H1 (cell line): ENCODE results near the gene NTN5. TPM values are rescaled to one million over a fixed set of nuclear protein-coding genes. Genes with fewer than 3 reads are reported as not detected.

Experiments
- CTCF ChIA-PET: fragments of 300-600 bp; sonication (Branson Sonifier 250); formaldehyde crosslinking; loops from one replicate; lab custom pipeline; 2021; ENCODE audit not compliant: partially characterized antibody; lab: Charles Lee
- POLR2A ChIA-PET: fragments of 300-600 bp; sonication (Branson Sonifier 250); formaldehyde crosslinking; loops from one replicate; lab custom pipeline; 2021; ENCODE audit warnings: inconsistent platforms; ENCODE audit not compliant: partially characterized antibody; lab: Charles Lee
- DNase-seq, 2 experiments: peaks; one replicate each; pipeline versions ENCODE4 v3.0.0 to v3.0.0-alpha.2; 2010 to 2022; ENCODE audit warnings: low spot score in 2 of 2, low read depth in 1 of 2, mixed read lengths in 1 of 2
- FAIRE-seq: peaks from 2 replicates; lab custom pipeline; 2011; peaks lifted over from hg19 to GRCh38; lab: Jason Lieb, UNC
- H2AFZ ChIP-seq: 2 replicates; pipeline ENCODE4 v1.8.1; 2012; ENCODE audit warnings: low read length, inconsistent platforms
- H2AK5ac ChIP-seq: 2 replicates; pipeline ENCODE4 v1.6.1; 2013; ENCODE audit warnings: low read depth, low read length
- H2BK120ac ChIP-seq: replicated peaks from 2 replicates; pipeline ENCODE3; 2013; ENCODE audit warnings: low read depth, low read length, inconsistent platforms
- H2BK12ac ChIP-seq: 2 replicates; pipeline ENCODE4 v1.6.1; 2013; ENCODE audit warnings: low read depth, low read length
- H2BK15ac ChIP-seq: 2 replicates; pipeline ENCODE4 v1.6.1; 2013; ENCODE audit warnings: low read length
- H2BK20ac ChIP-seq: 2 replicates; pipeline ENCODE4 v1.6.1; 2013; ENCODE audit warnings: low read length
- H2BK5ac ChIP-seq: 2 replicates; pipeline ENCODE4 v1.6.1; 2013; ENCODE audit warnings: low read depth, low read length
- H3K14ac ChIP-seq: 2 replicates; pipeline ENCODE4 v1.6.1; 2013; ENCODE audit warnings: inconsistent platforms; ENCODE audit not compliant: insufficient read length
- H3K18ac ChIP-seq: 2 replicates; pipeline ENCODE4 v1.6.1; 2013; ENCODE audit warnings: low read length; ENCODE audit errors: extremely low read depth
- H3K23ac ChIP-seq: 2 replicates; pipeline ENCODE4 v1.6.1; 2013; ENCODE audit warnings: inconsistent platforms; ENCODE audit not compliant: insufficient read length
- H3K23me2 ChIP-seq: 2 replicates; pipeline ENCODE4 v1.6.1; 2013; ENCODE audit warnings: low read depth, low read length
- H3K27ac ChIP-seq: 2 replicates; pipeline ENCODE4 v1.6.1; 2011; ENCODE audit warnings: low read depth, low read length, inconsistent platforms
- H3K27me3 ChIP-seq, 4 experiments: replicated peaks in 1 of 4; 1 replicate in 1 of 4; 2 replicates in 3 of 4; pipeline versions ENCODE4 v1.6.1 to v1.8.1; 2011 to 2013; ENCODE audit warnings: low read length in 3 of 4, mild to moderate bottlenecking in 3 of 4, inconsistent platforms in 2 of 4, mixed read lengths in 2 of 4, moderate library complexity in 1 of 4; ENCODE audit not compliant: control insufficient read depth in 3 of 4, insufficient read depth in 3 of 4; ENCODE audit errors: extremely low read depth in 1 of 4
- H3K36me3 ChIP-seq, 4 experiments: 2 replicates each; pipeline versions ENCODE4 v1.6.1 to v1.8.1; 2011 to 2013; ENCODE audit warnings: mild to moderate bottlenecking in 4 of 4, low read length in 3 of 4, moderate library complexity in 2 of 4, control low read depth in 1 of 4, inconsistent platforms in 1 of 4; ENCODE audit not compliant: insufficient read depth in 4 of 4, control insufficient read depth in 2 of 4
- H3K4ac ChIP-seq: replicated peaks from 2 replicates; pipeline ENCODE3; 2013; ENCODE audit warnings: low read length, low read depth, mixed read lengths, inconsistent platforms; ENCODE audit not compliant: insufficient read length
- H3K4me1 ChIP-seq, 4 experiments: replicated peaks in 1 of 4; 1 replicate in 1 of 4; 2 replicates in 3 of 4; pipeline versions ENCODE4 v1.6.1 to v1.8.1; 2011 to 2013; ENCODE audit warnings: low read length in 3 of 4, inconsistent platforms in 2 of 4, mixed read lengths in 1 of 4; ENCODE audit not compliant: insufficient read depth in 4 of 4, control insufficient read depth in 3 of 4
- H3K4me2 ChIP-seq, 2 experiments: 2 replicates each; pipeline versions ENCODE4 v1.6.1 to v1.8.1; 2011 to 2013; ENCODE audit warnings: low read depth in 2 of 2, low read length in 2 of 2, control low read depth in 1 of 2, inconsistent platforms in 1 of 2, mild to moderate bottlenecking in 1 of 2; ENCODE audit not compliant: insufficient read depth in 1 of 2
- H3K4me3 ChIP-seq, 4 experiments: fragments of 200-600, 300-600 bp in 1 of 4; sonication (generic), shearing (Covaris generic), sonication (Bioruptor Twin) in 1 of 4; 2 replicates each; pipeline versions ENCODE4 v1.5.1 to v1.8.1; 2011 to 2016; ENCODE audit warnings: low read length in 4 of 4, low read depth in 3 of 4, control low read depth in 2 of 4, inconsistent platforms in 2 of 4, mild to moderate bottlenecking in 2 of 4, mixed read lengths in 1 of 4, moderate library complexity in 1 of 4; ENCODE audit not compliant: insufficient read depth in 2 of 4; ENCODE audit errors: extremely low read depth in 1 of 4
- H3K56ac ChIP-seq: replicated peaks from 2 replicates; pipeline ENCODE3; 2013; ENCODE audit warnings: low read depth, mild to moderate bottlenecking, mixed read lengths, low read length, inconsistent platforms; ENCODE audit not compliant: insufficient read length
- H3K79me1 ChIP-seq: 2 replicates; pipeline ENCODE4 v1.6.1; 2013; ENCODE audit warnings: low read depth, low read length, control low read depth
- H3K79me2 ChIP-seq, 2 experiments: 2 replicates each; pipeline versions ENCODE4 v1.6.1 to v1.8.1; 2012 to 2013; ENCODE audit warnings: low read length in 2 of 2, mild to moderate bottlenecking in 2 of 2, inconsistent platforms in 1 of 2; ENCODE audit not compliant: insufficient read depth in 2 of 2, control insufficient read depth in 1 of 2
- H3K9ac ChIP-seq, 4 experiments: replicated peaks in 1 of 4; 1 replicate in 1 of 4; 2 replicates in 3 of 4; pipeline versions ENCODE4 v1.6.1 to v1.8.1; 2011 to 2013; ENCODE audit warnings: low read depth in 3 of 4, low read length in 3 of 4, control low read depth in 2 of 4, mild to moderate bottlenecking in 2 of 4, moderate library complexity in 2 of 4, inconsistent platforms in 1 of 4; ENCODE audit errors: extremely low read depth in 1 of 4
- H3K9me3 ChIP-seq, 2 experiments: 2 replicates each; pipeline versions ENCODE4 v1.6.1 to v1.8.1; 2012 to 2013; ENCODE audit warnings: mild to moderate bottlenecking in 2 of 2, moderate library complexity in 2 of 2, control low read depth in 1 of 2, inconsistent platforms in 1 of 2, low read depth in 1 of 2, low read length in 1 of 2, mixed read lengths in 1 of 2; ENCODE audit not compliant: insufficient read depth in 2 of 2
- H4K20me1 ChIP-seq, 2 experiments: replicated peaks in 1 of 2; 2 replicates each; pipeline versions ENCODE3 to v1.8.1; 2011 to 2013; ENCODE audit warnings: inconsistent platforms in 2 of 2, low read length in 2 of 2, mild to moderate bottlenecking in 1 of 2; ENCODE audit not compliant: insufficient read depth in 2 of 2, control insufficient read depth in 1 of 2
- H4K5ac ChIP-seq: 2 replicates; pipeline ENCODE4 v1.6.1; 2013; ENCODE audit warnings: low read length, low read depth, mixed read lengths, inconsistent platforms; ENCODE audit not compliant: insufficient read length
- H4K8ac ChIP-seq: 2 replicates; pipeline ENCODE4 v1.8.0; 2013; ENCODE audit warnings: mild to moderate bottlenecking, moderate library complexity, low read length, inconsistent platforms; ENCODE audit not compliant: insufficient read depth; ENCODE audit errors: extremely low read depth
- H4K91ac ChIP-seq: replicated peaks from 2 replicates; pipeline ENCODE3; 2013; ENCODE audit warnings: low read length, mixed read lengths, inconsistent platforms; ENCODE audit not compliant: insufficient read length
- RFX5 ChIP-seq: IDR thresholded peaks from 2 replicates; pipeline ENCODE4 v1.6.1; 2011; ENCODE audit warnings: low read depth, low read length, improper control_type of control experiment, borderline replicate concordance
- SAP30 ChIP-seq: fragments of 300-600 bp; sonication (generic); IDR thresholded peaks from 2 replicates; pipeline ENCODE4 v1.7.1; 2012; ENCODE audit warnings: low read length, moderate library complexity, mild to moderate bottlenecking, inconsistent platforms; ENCODE audit not compliant: insufficient read depth, insufficient replicate concordance
- SIN3A ChIP-seq, 2 experiments: IDR thresholded peaks in 1 of 2; conservative IDR thresholded peaks in 1 of 2; 2 replicates each; pipeline ENCODE4 v1.6.1; 2011 to 2012; ENCODE audit warnings: low read length in 2 of 2, improper control_type of control experiment in 1 of 2, low read depth in 1 of 2, mild to moderate bottlenecking in 1 of 2
- USF2 ChIP-seq: IDR thresholded peaks from 2 replicates; pipeline ENCODE4 v1.6.1; 2011; ENCODE audit warnings: low read length, improper control_type of control experiment
- WGBS, 2 experiments: shearing (Covaris generic) in 1 of 2; methylation state at CpG; one replicate each; pipeline versions ENCODE4 v1.1.6 to v1.1.7; 2013 to 2015; ENCODE audit warnings: low lambda C conversion rate in 2 of 2, mixed read lengths in 2 of 2, inconsistent platforms in 1 of 2, low coverage in 1 of 2, missing lambda C conversion rate in 1 of 2; ENCODE audit not compliant: insufficient replicate concordance in 2 of 2, insufficient coverage in 1 of 2, insufficient read length in 1 of 2; ENCODE audit errors: extremely low coverage in 1 of 2, missing lambda C conversion rate in 1 of 2; 5-methylcytosine and 5-hydroxymethylcytosine counted together
- polyA plus RNA-seq, 7 experiments: library from polyadenylated mRNA; depleted of rRNA in 3 of 7; stranded (reverse) in 5 of 7; unstranded in 2 of 7; fragments of >200 nt in 5 of 7; fragments of 200-250 nt in 2 of 7; gene quantifications; 1 replicate in 5 of 7; 2 replicates in 1 of 7; 4 replicates in 1 of 7; pipeline versions ENCODE4 v1.2.1 to v1.2.3, GENCODE V29; 2011 to 2013; ENCODE audit warnings: missing spikeins in 2 of 7, mixed read lengths in 2 of 7
- total RNA-seq: library from RNA; stranded (reverse); fragmentation: NEBNext Ultra II Directional; extraction: Animal tissue kit (Norgen Biotek cat#: 25700); gene quantifications from 2 replicates; pipeline ENCODE4 v1.2.1, GENCODE V29; 2021
- TF ChIP-seq, protein P1 (sequence below): IDR thresholded peaks from 2 replicates; pipeline ENCODE4 v1.6.1; 2012; ENCODE audit warnings: inconsistent platforms

NTN5 gene
- total and polyA plus RNA-seq, 2 of the 8 experiments (the other 6 are each of a cell fraction or from before 2014, with no cell fraction given), result 0.47 to 0.85 TPM

GRCh38 chr19:48689449-48689848, 16.6 kb upstream of the NTN5 start:
- ChIA-PET CTCF (interaction anchor here (0.6 to 2.0 kb wide), 5 partner anchors 12 to 124 kb away, joined by 3 to 8 read pairs (median 3); no protein-coding TSS in a partner anchor), POLR2A (interaction anchor here (1.0 to 1.3 kb wide), 2 partner anchors 12 to 24 kb away, joined by 5 read pairs; no protein-coding TSS in a partner anchor)
- Histone ChIP-seq H3K23me2 (no peaks in the 10 kb centered on the region), H2AFZ (no peak overlapping the region), H2AK5ac (no peak overlapping the region), H2BK15ac (no peak overlapping the region), H2BK12ac (no peak overlapping the region), H3K4me1 (no peaks in the 10 kb centered on the region), H2BK120ac (no peak overlapping the region), H3K18ac (no peak overlapping the region), H3K9me3 (no peaks in the 10 kb centered on the region), H4K8ac (no peak overlapping the region), H3K79me1 (no peaks in the 10 kb centered on the region), H3K27me3 (no peaks in the 10 kb centered on the region), H4K20me1 (no peaks in the 10 kb centered on the region), H3K4me3 (no peak overlapping the region), H3K79me2 (no peaks in the 10 kb centered on the region), H3K27ac (no peak overlapping the region), H4K5ac (no peak overlapping the region), H3K36me3 (no peaks in the 10 kb centered on the region), H3K14ac (no peak overlapping the region), H2BK20ac (no peak overlapping the region), H3K56ac (no peak overlapping the region), H3K9ac (no peak overlapping the region), H3K4me2 (no peak overlapping the region), H3K23ac (no peak overlapping the region), H2BK5ac (no peak overlapping the region), H3K4ac (no peak overlapping the region), H4K91ac (no peak overlapping the region)
- FAIRE-seq, result no peak
- WGBS, 2 experiments, result 91% methylated on average over 7 of the region's 7 CpGs; no CpG with 5 or more reads in 1 of the 2 experiments
- TF ChIP-seq, protein P1, sequence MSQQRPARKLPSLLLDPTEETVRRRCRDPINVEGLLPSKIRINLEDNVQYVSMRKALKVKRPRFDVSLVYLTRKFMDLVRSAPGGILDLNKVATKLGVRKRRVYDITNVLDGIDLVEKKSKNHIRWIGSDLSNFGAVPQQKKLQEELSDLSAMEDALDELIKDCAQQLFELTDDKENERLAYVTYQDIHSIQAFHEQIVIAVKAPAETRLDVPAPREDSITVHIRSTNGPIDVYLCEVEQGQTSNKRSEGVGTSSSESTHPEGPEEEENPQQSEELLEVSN, result no peak
- no peak for TF ChIP-seq SIN3A (conservative IDR thresholded peaks at IDR 0.05 in 1 of 2, IDR thresholded peaks at IDR 0.05 in 1 of 2; ENCODE audit: low read depth in 1 of 2, low read length in 2 of 2)
- TF ChIP-seq USF2, result no peak
- TF ChIP-seq SAP30, result no peak
- TF ChIP-seq RFX5, result no peak
- DNase-seq, result no peak
